ENCODE measurements around the gene RAB11FIP4. TPM values are rescaled to one million over a fixed set of nuclear protein-coding genes. Genes with fewer than 3 reads are reported as not detected.

The RAB11FIP4 gene
- total and polyA plus RNA-seq, 2 donors (not counting 3 experiments of a cell fraction or from before 2014, with no cell fraction given) = 0.08 to 0.38 TPM

DNA sequence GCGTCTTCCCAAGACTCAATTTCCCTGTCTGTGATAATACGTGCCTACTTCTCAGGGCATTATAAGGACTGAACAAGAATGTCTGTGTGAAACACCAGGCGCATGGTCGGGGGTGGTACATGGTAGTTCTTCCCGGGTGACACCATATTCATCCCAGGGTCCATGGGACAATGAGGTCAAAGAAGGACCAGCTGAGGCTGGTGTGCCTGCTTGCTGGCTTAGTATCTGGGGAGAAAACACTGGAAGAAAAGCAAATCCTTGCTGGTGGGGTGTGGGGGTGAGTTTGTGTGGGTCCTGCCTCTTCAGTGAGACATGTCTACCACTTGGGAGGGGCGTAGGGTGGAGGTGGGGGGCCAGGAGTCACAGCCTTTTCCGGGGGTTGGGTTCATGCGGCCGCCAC lies 174.2 kb downstream of the RAB11FIP4 start:
- H3K36me3 ChIP-seq (ENCODE audit: control insufficient read depth in 2 of 2, extremely low read depth in 1 of 2, insufficient read depth in 2 of 2, low read length in 2 of 2) = peaks cover 5% of the 10 kb centered on the region in 2 experiments
- peaks cover 28% of the 10 kb centered on the region for H3K4me1 ChIP-seq (ENCODE audit: control insufficient read depth, extremely low read depth, insufficient read depth, low read length)
- H3K27me3 ChIP-seq (ENCODE audit: control insufficient read depth in 2 of 2, insufficient read depth in 2 of 2, low read length in 2 of 2) = no peaks in the 10 kb centered on the region
- no peak for DNase-seq (ENCODE audit: low read depth, low spot score)
- H3K27ac ChIP-seq (ENCODE audit: insufficient read depth, low read depth, low read length) = no peak overlapping the region
- H3K79me2 ChIP-seq (ENCODE audit: control insufficient read depth, insufficient read depth, low read length) = peaks cover 98% of the 10 kb centered on the region
- intact Hi-C loops (cut with micrococcal nuclease) = no loop called here
- H3K9me1 ChIP-seq (replicated peaks; ENCODE audit: control insufficient read depth, extremely low read depth, insufficient read depth, low read length) = no peaks in the 10 kb centered on the region
- POLR2A ChIA-PET = no interaction called here
- dilution Hi-C loops (cut with MboI; ENCODE audit: extremely low pct_ligation_motif_present, low sequenced_read_pairs) = no loop called here
- no peaks in the 10 kb centered on the region for H3K9me3 ChIP-seq (replicated peaks; ENCODE audit: control insufficient read depth, insufficient read depth, low read length)
- BruUV-seq (replicated peaks) = no TSS peak
- TF ChIP-seq FOS (IDR thresholded peaks at IDR 0.05; ENCODE audit: borderline replicate concordance, insufficient read depth, low read length) (no peak), POLR2AphosphoS5 (IDR thresholded peaks at IDR 0.05; ENCODE audit: insufficient read depth, low read depth, low read length) (no peak), EZH2 (IDR thresholded peaks at IDR 0.05; ENCODE audit: borderline replicate concordance, low read depth, low read length, severe bottlenecking) (no peak)
- no peak overlapping the region for H3K4me2 ChIP-seq (ENCODE audit: insufficient read depth, low read length)
- no peak overlapping the region for H3K4me3 ChIP-seq (replicated peaks in 1 of 3; ENCODE audit: insufficient read depth in 1 of 3, low read depth in 1 of 3, low read length in 3 of 3)
- no peak for FAIRE-seq
- no peak overlapping the region for H3K9ac ChIP-seq (replicated peaks; ENCODE audit: extremely low read depth, insufficient read depth, low read length)
- no peak overlapping the region for H2AFZ ChIP-seq (ENCODE audit: low read depth, low read length)
- no peaks in the 10 kb centered on the region for H4K20me1 ChIP-seq (replicated peaks; ENCODE audit: control insufficient read depth, extremely low read depth, insufficient read depth, low read length)
- CTCF ChIA-PET = interaction anchor here (1.0 to 1.6 kb wide), 3 partner anchors 16 to 277 kb away, joined by 3 to 5 read pairs (median 5); no protein-coding TSS in a partner anchor

DNA sequence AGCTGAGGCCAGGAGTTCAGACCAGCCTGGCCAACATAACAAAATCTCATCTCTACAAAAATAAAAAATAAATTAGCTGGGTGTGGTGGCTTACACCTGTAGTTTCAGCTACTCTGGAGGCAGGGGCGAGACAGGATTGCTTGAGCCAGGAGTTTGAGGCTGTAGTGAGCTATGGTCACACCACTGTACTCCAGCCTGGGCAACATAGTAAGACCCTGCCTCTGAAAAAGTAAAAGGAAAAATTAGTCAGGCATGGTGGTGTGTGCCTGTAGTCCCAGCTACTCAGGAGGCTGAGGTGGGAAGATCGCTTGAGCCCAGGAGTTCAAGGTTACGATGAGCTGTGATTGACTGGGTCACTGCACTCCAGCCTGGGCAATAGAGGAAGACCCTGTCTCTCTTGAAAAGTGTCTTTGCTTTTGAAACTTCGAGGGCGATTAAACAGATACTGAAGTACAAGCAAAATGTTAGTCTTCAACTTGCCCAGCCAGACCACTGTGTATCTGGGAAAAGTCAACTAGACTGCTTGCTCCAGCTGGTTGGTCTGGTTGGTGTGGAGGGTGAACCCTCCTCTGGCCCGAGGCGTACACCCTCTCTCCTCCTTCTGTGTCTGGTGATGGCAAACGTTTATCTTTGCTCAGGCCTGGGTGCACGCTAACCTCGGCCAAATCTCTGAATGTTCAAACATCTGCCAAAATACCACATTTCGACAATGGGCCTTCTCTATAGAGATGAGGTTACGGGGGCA lies 174.9 kb downstream of the RAB11FIP4 start:
- Histone ChIP-seq H3K9me1 (replicated peaks; ENCODE audit: control insufficient read depth, extremely low read depth, insufficient read depth, low read length) (no peaks in the 10 kb centered on the region), H3K9me3 (replicated peaks; ENCODE audit: control insufficient read depth, insufficient read depth, low read length) (no peaks in the 10 kb centered on the region), H2AFZ (ENCODE audit: low read depth, low read length) (no peak overlapping the region), H3K79me2 (ENCODE audit: control insufficient read depth, insufficient read depth, low read length) (peaks cover 96% of the 10 kb centered on the region), H3K4me3 (replicated peaks in 1 of 3; ENCODE audit: insufficient read depth in 1 of 3, low read depth in 1 of 3, low read length in 3 of 3) (no peak overlapping the region), H3K27ac (ENCODE audit: insufficient read depth, low read depth, low read length) (no peak overlapping the region), H3K36me3 (ENCODE audit: control insufficient read depth in 2 of 2, extremely low read depth in 1 of 2, insufficient read depth in 2 of 2, low read length in 2 of 2) (peaks cover 5 to 7% of the 10 kb centered on the region in 2 experiments), H3K9ac (replicated peaks; ENCODE audit: extremely low read depth, insufficient read depth, low read length) (no peak overlapping the region), H3K4me2 (ENCODE audit: insufficient read depth, low read length) (no peak overlapping the region), H4K20me1 (replicated peaks; ENCODE audit: control insufficient read depth, extremely low read depth, insufficient read depth, low read length) (no peaks in the 10 kb centered on the region), H3K27me3 (ENCODE audit: control insufficient read depth in 2 of 2, insufficient read depth in 2 of 2, low read length in 2 of 2) (no peaks in the 10 kb centered on the region), H3K4me1 (ENCODE audit: control insufficient read depth, extremely low read depth, insufficient read depth, low read length) (peaks cover 20% of the 10 kb centered on the region)
- TF ChIP-seq JUN (IDR thresholded peaks at IDR 0.05; ENCODE audit: borderline replicate concordance, insufficient read depth, insufficient read length, low read depth) (no peak), EZH2 (IDR thresholded peaks at IDR 0.05; ENCODE audit: borderline replicate concordance, low read depth, low read length, severe bottlenecking) (no peak), POLR2A (IDR thresholded peaks at IDR 0.05; ENCODE audit: low read depth, low read length) (no peak), POLR2AphosphoS5 (IDR thresholded peaks at IDR 0.05; ENCODE audit: insufficient read depth, low read depth, low read length) (no peak), FOS (IDR thresholded peaks at IDR 0.05; ENCODE audit: borderline replicate concordance, insufficient read depth, low read length) (no peak), GATA2 (IDR thresholded peaks at IDR 0.05; ENCODE audit: insufficient read depth, insufficient read length, low read depth, low read length) (no peak), MYC (IDR thresholded peaks at IDR 0.05; ENCODE audit: low read depth, low read length) (no peak)
- TF ChIP-seq, protein P1, sequence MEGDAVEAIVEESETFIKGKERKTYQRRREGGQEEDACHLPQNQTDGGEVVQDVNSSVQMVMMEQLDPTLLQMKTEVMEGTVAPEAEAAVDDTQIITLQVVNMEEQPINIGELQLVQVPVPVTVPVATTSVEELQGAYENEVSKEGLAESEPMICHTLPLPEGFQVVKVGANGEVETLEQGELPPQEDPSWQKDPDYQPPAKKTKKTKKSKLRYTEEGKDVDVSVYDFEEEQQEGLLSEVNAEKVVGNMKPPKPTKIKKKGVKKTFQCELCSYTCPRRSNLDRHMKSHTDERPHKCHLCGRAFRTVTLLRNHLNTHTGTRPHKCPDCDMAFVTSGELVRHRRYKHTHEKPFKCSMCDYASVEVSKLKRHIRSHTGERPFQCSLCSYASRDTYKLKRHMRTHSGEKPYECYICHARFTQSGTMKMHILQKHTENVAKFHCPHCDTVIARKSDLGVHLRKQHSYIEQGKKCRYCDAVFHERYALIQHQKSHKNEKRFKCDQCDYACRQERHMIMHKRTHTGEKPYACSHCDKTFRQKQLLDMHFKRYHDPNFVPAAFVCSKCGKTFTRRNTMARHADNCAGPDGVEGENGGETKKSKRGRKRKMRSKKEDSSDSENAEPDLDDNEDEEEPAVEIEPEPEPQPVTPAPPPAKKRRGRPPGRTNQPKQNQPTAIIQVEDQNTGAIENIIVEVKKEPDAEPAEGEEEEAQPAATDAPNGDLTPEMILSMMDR (IDR thresholded peaks at IDR 0.05; ENCODE audit: extremely low read depth in 1 of 2, insufficient read depth in 1 of 2, low read depth in 1 of 2, low read length in 2 of 2) = no peak
- TF ChIP-seq, protein P2, sequence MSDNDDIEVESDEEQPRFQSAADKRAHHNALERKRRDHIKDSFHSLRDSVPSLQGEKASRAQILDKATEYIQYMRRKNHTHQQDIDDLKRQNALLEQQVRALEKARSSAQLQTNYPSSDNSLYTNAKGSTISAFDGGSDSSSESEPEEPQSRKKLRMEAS (IDR thresholded peaks at IDR 0.05; ENCODE audit: insufficient read depth, insufficient read length) = no peak
- intact Hi-C loops (cut with micrococcal nuclease) = no loop called here
- DNase-seq (ENCODE audit: low read depth, low spot score) = no peak
- dilution Hi-C loops (cut with MboI; ENCODE audit: extremely low pct_ligation_motif_present, low sequenced_read_pairs) = no loop called here
- FAIRE-seq = no peak
- ChIA-PET CTCF (interaction anchor here (1.1 to 1.6 kb wide), 3 partner anchors 11 to 277 kb away, joined by 3 to 5 read pairs (median 5); no protein-coding TSS in a partner anchor), POLR2A (no interaction called here)
- no TSS peak for BruUV-seq (replicated peaks)
